IPS DF 6.9 (cell line): ENCODE data around the gene SCIMP.

Source experiments
- DNase-seq: peaks from one replicate; pipeline ENCODE4 v3.0.0-alpha.2; 2013; ENCODE audit warnings: low read depth, low spot score
- H3K27ac ChIP-seq: one replicate; pipeline ENCODE4 v1.5.1; 2013; ENCODE audit warnings: low read length, control low read depth
- H3K27me3 ChIP-seq: 2 replicates; pipeline ENCODE4 v1.6.1; 2013; ENCODE audit warnings: mild to moderate bottlenecking, low read length; ENCODE audit not compliant: control insufficient read depth, insufficient read depth
- H3K36me3 ChIP-seq: 2 replicates; pipeline ENCODE4 v1.6.1; 2013; ENCODE audit warnings: low read length; ENCODE audit not compliant: control insufficient read depth, insufficient read depth
- H3K4me1 ChIP-seq: 2 replicates; pipeline ENCODE4 v1.6.1; 2013; ENCODE audit warnings: low read length; ENCODE audit not compliant: control insufficient read depth, insufficient read depth
- H3K4me3 ChIP-seq: 2 replicates; pipeline ENCODE4 v1.5.1; 2013; ENCODE audit warnings: mild to moderate bottlenecking, low read length
- H3K9me3 ChIP-seq: 2 replicates; pipeline ENCODE4 v1.6.1; 2013; ENCODE audit warnings: low read length, inconsistent platforms; ENCODE audit not compliant: control insufficient read depth, insufficient read depth
- whole genome bisulfite sequencing: extraction: QIAGEN DNeasy Blood & Tissue Kit; methylation state at CpG from one replicate; pipeline ENCODE4 v1.1.7; 2013; ENCODE audit warnings: mixed read lengths, missing lambda C conversion rate; ENCODE audit not compliant: insufficient read length, insufficient coverage; 5-methylcytosine and 5-hydroxymethylcytosine counted together

SCIMP gene

DNA sequence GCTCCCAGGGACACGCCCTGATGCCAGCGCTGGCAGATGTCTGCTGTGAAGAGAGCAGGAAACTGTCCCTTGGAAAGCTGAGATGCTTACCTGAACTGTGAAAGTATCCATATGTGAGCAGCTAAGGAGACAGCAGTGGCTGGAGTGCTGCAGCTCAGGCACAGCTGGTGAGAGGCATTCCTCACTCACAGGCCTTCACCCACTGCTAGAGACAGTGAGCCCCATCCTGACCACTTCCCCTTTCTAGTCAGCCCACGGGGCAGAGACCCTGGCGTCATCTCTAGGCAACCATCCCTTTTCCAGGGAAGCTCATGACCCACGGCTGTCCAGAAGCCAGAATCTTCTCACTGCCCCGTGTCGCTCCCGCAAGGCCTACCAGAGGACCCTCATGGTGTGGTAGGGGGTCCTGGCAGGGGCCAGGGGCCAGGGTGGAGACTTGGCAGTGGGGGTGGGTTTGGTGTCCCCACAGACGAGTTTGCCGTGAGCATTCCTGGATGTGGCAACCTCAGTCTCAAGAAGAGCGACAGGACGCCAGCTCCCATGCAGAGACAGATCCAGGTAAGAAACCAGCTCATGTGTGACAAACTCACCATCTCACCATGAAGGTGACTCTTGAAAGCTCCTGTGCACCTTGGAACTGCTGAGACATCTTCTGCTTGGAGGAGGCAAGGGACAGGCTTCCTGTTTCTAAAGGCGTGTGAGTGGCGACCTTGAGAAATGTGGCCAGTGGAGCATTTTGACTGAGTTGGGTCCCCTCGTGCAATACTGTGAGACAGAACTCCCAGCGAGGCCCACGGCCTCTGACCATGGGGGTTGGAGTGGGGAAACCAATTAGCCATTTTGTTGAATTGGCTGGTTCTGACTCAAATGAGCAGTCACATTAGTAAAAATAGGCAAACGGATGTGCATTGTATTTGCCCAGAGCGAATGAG, at the start of gene SCIMP:
Gene SCIMP (minus strand): TSS at position 216 of the 932 bp plus-strand sequence. CDS start 105 bp downstream, at position 111.
- Histone ChIP-seq H3K4me1 (no peaks in the 10 kb centered on the region), H3K4me3 (no peak within 1 kb of the TSS), H3K36me3 (no peaks in the 10 kb centered on the region), H3K27ac (no peak within 1 kb of the TSS), H3K27me3 (no peaks in the 10 kb centered on the region), H3K9me3 (no peaks in the 10 kb centered on the region)
- no CpG with 5 or more reads among the region's 19 CpGs for WGBS
- DNase-seq = no peak

DNA sequence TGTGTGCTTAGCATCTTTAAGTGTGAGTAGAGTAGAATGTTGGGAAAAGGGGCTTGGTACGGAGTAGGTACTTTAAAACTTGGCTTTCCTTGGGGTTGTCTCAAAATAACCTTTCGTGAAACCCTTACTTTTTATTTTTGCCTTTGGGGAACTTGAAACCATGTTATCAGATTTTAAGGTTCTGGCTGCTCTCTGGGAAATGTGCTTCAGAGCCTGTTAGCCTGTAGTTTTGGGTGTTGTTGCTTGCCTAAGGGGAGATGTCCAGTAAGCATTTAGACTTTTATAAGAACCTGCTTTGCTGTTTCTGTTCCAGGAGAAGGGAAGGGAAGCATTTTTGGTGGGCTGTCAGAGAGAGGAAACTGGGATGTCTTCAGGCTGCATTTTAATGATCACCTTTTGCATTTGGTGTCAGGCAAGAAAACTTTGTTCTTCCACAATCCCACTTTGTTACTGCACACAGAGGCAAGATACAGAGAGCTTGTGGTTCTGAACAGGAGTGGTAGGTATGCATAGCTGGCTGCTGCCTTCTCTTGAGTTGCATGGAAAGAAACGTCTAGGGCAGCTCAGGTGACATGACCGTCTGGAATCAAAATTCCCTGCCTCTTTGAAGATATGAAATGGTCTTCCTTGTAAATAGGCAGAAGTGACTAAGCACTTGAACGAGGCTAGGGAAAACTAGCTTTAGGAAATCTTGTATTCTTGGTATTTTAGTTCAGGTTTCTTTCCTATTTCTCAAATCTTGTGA, 49.1 kb upstream of the SCIMP start:
- no peak for DNase-seq
- Histone ChIP-seq H3K4me3 (no peak overlapping the region), H3K9me3 (no peaks in the 10 kb centered on the region), H3K27ac (no peak overlapping the region), H3K36me3 (no peaks in the 10 kb centered on the region), H3K4me1 (peaks cover 2% of the 10 kb centered on the region; the same call in 1 of the 2 replicates), H3K27me3 (no peaks in the 10 kb centered on the region)
- no CpG with 5 or more reads among the region's 5 CpGs for WGBS

DNA sequence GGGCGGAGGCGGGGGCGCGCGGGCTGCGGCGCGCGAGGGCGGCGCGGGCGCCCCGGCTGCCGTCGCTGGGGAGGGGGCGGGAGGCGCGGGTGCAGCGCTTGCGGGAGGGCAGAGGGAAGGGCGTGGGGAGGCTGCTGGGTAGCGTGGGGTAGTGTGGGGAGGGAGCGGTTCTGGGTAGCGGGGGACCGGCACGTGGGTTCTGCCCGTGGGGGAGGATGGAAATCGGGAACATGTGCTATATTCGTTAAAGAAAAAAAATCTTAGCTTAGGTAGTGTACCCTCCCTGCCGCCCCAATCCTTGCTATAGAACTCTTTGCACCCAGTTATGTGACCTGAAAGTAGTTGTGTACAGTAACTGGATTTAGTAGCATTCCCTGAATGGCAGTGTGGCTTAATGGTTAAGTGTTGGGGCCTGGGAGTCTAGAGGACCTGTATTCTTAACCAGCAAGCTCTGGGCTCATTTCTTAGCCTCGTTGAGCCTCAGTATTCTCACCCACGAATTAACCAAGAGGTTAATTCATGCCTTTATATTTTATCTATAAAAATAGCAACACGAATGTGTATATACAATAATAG, 48.1 kb upstream of the SCIMP start:
- H3K4me3 ChIP-seq = peak overlapping the region; percentile 71; the same call in 1 of the 2 replicates
- DNase-seq = no peak
- H3K9me3 ChIP-seq = no peaks in the 10 kb centered on the region
- 100% methylated on average over 1 of the region's 34 CpGs for WGBS
- H3K27me3 ChIP-seq = no peaks in the 10 kb centered on the region
- H3K4me1 ChIP-seq = peaks cover 2% of the 10 kb centered on the region; the same call in 1 of the 2 replicates
- H3K27ac ChIP-seq = no peak overlapping the region
- H3K36me3 ChIP-seq = no peaks in the 10 kb centered on the region

DNA sequence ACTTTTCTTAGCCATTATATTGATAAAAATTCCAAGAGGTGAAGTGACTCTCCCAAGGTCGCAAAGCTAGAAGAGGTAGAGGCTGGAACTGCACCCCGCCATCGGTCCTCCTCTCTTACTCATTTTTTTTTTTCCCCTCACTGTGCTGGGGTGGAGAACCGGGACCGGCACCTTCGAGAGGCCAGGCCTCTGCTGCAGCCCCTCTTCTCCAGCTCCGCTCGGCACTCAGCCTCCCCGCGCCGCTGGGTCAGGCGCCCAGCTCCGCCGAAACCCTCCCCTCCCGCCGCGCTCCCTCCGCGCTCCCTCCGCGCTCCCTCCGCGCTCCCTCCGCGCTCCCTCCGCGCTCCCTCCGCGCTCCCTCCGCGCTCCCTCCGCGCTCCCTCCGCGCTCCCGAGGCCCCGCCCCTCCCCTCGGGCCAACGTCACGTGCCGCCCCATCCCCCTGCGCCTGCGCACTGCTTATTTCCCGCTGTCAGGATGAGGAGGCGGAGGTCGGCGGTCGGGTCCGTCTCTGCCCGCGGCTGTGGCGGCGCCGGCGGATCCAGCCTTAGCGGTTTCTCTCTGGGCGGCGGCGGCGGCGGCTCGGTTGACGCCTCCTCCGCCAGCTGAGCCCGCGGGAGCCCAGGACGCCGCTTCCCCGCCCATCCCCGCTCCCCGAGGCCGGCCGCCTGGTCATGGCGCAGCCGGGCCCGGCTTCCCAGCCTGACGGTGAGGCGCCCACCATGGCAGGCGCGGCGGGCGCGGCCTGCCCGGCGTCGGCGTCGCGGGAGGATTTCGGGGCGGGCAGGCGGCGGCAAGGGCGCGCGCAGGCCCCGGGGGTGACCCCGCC, 47.4 kb upstream of the SCIMP start, which contains the start of gene RABEP1:
Gene RABEP1 (plus strand): TSS at position 471 of the 828 bp plus-strand sequence. CDS start 203 bp downstream, at position 674.
- H3K27ac ChIP-seq = no peak within 1 kb of the TSS
- no peaks in the 10 kb centered on the region for H3K36me3 ChIP-seq
- peak within 1 kb of the TSS; percentile 79; the same call in 1 of the 2 replicates for H3K4me3 ChIP-seq
- H3K4me1 ChIP-seq = peaks cover 2% of the 10 kb centered on the region; the same call in 1 of the 2 replicates
- WGBS = no CpG with 5 or more reads among the region's 98 CpGs
- no peaks in the 10 kb centered on the region for H3K27me3 ChIP-seq
- DNase-seq = peak; percentile 47
- H3K9me3 ChIP-seq = no peaks in the 10 kb centered on the region

DNA sequence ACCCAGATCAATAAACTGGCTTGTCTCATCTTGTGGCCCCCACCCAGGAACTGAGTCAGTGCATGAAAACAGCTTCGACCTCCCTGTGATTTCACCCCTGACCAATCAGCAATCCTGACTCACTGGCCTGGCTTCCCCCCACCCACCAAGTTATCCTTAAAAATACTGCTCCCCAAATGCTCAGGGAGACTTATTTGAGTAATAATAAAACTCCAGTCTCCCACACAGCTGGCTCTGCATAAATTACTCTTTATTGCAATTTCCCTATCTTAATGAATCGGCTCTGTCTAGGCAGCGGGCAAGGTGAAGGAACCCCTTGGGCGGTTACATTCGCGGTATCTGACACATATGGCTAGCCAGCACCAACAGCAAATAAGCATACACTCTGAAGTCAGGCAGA, 37.7 kb upstream of the SCIMP start:
- DNase-seq = no peak
- no CpG with 5 or more reads among the region's 6 CpGs for WGBS
- Histone ChIP-seq H3K27ac (no peak overlapping the region), H3K27me3 (no peaks in the 10 kb centered on the region), H3K4me1 (no peaks in the 10 kb centered on the region), H3K9me3 (no peaks in the 10 kb centered on the region), H3K36me3 (no peaks in the 10 kb centered on the region), H3K4me3 (no peak overlapping the region)

DNA sequence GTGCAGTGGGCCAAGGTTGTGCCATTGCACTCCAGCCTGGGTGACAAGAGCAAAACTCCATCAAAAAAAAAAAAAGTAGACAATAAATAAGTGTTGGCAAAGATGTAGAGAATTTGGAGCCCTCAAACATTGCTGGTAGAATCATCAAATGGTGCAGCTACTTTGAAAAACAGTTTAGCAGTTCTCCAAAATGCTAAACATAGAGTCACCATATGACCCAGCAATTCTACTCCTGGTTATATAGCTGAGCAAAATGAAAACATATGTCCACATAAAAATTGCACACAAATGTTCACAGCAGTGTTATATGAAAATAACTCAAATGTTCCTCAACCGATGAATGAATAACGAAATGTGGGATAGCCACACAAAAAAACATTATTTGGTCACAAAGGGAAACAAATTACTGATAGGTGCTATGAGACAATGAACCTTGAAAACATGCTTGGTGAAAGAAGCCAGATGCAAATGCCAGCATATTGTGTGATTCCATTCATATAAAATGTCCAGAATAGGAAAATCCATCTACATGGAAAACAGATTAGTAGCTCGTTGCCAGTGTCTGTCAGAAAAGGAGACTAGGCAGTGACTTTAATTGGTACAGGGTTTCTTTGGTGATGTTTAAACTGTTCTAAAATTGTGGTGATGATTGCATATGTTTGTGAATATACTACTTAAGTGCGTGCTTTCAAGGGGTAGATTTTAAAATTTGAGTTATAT, 34.7 kb upstream of the SCIMP start:
- Histone ChIP-seq H3K27ac (no peak overlapping the region), H3K9me3 (no peaks in the 10 kb centered on the region), H3K27me3 (no peaks in the 10 kb centered on the region), H3K4me1 (no peaks in the 10 kb centered on the region), H3K4me3 (no peak overlapping the region), H3K36me3 (no peaks in the 10 kb centered on the region)
- DNase-seq = no peak
- WGBS = no CpG with 5 or more reads among the region's 4 CpGs

DNA sequence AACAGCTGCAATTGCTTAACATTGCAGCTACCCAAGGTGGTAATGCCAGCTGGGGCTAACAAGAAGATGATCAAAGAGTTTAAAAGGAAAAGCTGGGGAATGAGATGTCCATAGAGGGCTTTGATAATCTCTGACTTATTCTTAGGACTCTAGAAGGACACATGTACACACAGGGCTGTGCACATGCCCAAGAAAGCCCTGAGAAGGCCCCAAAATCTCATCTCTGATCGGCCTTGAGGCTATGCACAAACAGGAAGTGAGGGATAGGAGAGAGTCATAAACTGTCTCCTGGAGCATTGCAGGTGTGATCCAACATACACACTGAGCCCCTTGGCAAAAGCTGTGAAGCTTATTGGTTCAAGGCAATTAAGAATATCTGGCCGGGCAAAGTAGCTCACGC, 30.2 kb upstream of the SCIMP start:
- no peaks in the 10 kb centered on the region for H3K4me1 ChIP-seq
- H3K27me3 ChIP-seq = no peaks in the 10 kb centered on the region
- WGBS = no CpG with 5 or more reads among the region's 3 CpGs
- H3K27ac ChIP-seq = no peak overlapping the region
- H3K4me3 ChIP-seq = no peak overlapping the region
- H3K9me3 ChIP-seq = no peaks in the 10 kb centered on the region
- no peak for DNase-seq
- no peaks in the 10 kb centered on the region for H3K36me3 ChIP-seq

DNA sequence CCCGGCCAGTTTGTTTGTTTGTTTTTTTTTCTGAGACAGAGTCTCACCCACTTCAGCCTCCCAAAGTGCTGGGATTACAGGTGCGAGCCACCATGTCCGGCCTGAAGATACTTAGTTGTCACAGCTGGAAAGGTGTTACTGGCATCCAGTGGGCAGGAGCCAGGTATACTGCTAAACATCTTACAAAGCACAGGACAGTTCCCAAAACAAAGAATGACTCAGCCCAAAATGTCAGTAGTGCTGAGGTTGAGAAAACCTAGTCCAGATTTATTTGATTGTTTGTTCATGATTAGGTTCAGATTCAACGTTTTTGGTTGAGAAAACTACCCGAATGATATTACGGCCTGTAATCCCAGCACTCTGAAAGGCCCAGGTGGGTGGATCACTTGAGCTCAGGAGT, 28.8 kb upstream of the SCIMP start:
- Histone ChIP-seq H3K27ac (no peak overlapping the region), H3K4me3 (no peak overlapping the region), H3K27me3 (no peaks in the 10 kb centered on the region), H3K36me3 (no peaks in the 10 kb centered on the region), H3K4me1 (no peaks in the 10 kb centered on the region), H3K9me3 (no peaks in the 10 kb centered on the region)
- DNase-seq = no peak
- WGBS = no CpG with 5 or more reads among the region's 6 CpGs

DNA sequence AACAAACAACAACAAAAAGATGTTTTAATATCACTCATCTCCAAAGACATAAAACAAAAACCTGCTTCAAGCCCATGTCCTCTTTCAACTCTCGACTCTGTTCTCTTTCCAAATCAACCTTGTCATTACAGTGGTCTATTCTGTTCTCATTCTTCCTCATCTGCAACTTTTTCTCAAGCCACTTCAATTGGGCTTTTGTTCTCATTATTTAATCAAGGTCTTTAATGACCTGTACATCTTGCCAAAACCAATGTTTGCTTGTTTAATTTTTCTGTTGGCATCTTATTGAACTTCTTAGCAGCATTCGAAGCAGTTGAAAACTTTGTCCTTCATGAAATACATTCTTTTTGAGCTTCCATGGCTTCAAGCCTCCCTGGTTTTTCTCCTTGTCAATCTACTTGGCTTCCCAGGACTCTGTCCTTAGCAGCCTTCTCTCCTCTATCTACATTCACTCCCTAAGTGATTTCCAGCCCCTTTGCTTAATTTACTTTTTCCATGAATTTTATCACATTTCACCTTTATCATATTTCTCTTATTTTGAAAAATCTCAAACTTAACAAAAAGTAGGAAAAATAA, 27.8 kb upstream of the SCIMP start:
- Histone ChIP-seq H3K4me3 (no peak overlapping the region), H3K27ac (no peak overlapping the region), H3K4me1 (no peaks in the 10 kb centered on the region), H3K36me3 (no peaks in the 10 kb centered on the region), H3K27me3 (no peaks in the 10 kb centered on the region), H3K9me3 (no peaks in the 10 kb centered on the region)
- DNase-seq = no peak
- WGBS = no CpG with 5 or more reads among the region's 2 CpGs
